Large intestine (tissue), 3 donors: ENCODE measurements around the gene ECE2. TPM values are rescaled to one million over a fixed set of nuclear protein-coding genes. Genes with fewer than 3 reads are reported as not detected.

Source experiments
- DNase-seq, 2 donors: peaks; one replicate each; pipeline versions ENCODE4 v3.0.0 to v3.0.0-alpha.2; 2013
- H3K27ac ChIP-seq: one replicate; pipeline ENCODE4 v1.5.1; 2013; ENCODE audit warnings: low read length
- H3K27me3 ChIP-seq: 2 replicates; pipeline ENCODE4 v1.6.1; 2013; ENCODE audit warnings: low read length; ENCODE audit not compliant: control insufficient read depth, insufficient read depth
- H3K36me3 ChIP-seq: 2 replicates; pipeline ENCODE4 v1.6.1; 2013; ENCODE audit warnings: low read length; ENCODE audit not compliant: control insufficient read depth, insufficient read depth
- H3K4me1 ChIP-seq: one replicate; pipeline ENCODE4 v1.6.1; 2013; ENCODE audit warnings: low read length; ENCODE audit not compliant: control insufficient read depth, insufficient read depth
- H3K4me3 ChIP-seq: one replicate; pipeline ENCODE4 v1.5.1; 2013; ENCODE audit warnings: low read length
- H3K9me3 ChIP-seq: one replicate; pipeline ENCODE4 v1.6.1; 2013; ENCODE audit warnings: mild to moderate bottlenecking, low read depth, low read length, moderate library complexity; ENCODE audit not compliant: control insufficient read depth
- WGBS: methylation state at CpG from one replicate; pipeline ENCODE4 v1.1.5; 2013; ENCODE audit warnings: low lambda C conversion rate; ENCODE audit not compliant: insufficient coverage; 5-methylcytosine and 5-hydroxymethylcytosine counted together
- polyA plus RNA-seq: library from polyadenylated mRNA; unstranded; fragments of 120-200 nt; gene quantifications from one replicate; pipeline ENCODE4 v1.2.1, GENCODE V29; 2013

ECE2 gene
- polyA plus RNA-seq, 1 donor: 1.4 TPM

GRCh38 chr3:184272269-184272668 is 3.6 kb upstream of the ECE2 start:
- H3K27me3 ChIP-seq: peaks cover 38% of the 10 kb centered on the region

GRCh38 chr3:184275381-184275701 is 481 bp upstream of the ECE2 start:
- Histone ChIP-seq H3K27ac (no peak overlapping the region), H3K9me3 (peaks cover 5% of the 10 kb centered on the region), H3K36me3 (no peaks in the 10 kb centered on the region), H3K27me3 (peaks cover 57% of the 10 kb centered on the region), H3K4me1 (no peaks in the 10 kb centered on the region), H3K4me3 (no peak overlapping the region)
- WGBS: no CpG with 5 or more reads among the region's 12 CpGs
- no peak for DNase-seq

More at GRCh38 chr3:184272269-184272668, 3.6 kb upstream of the ECE2 start:
- H3K27ac ChIP-seq: no peak overlapping the region
- WGBS: no CpG with 5 or more reads among the region's 1 CpG
- no peaks in the 10 kb centered on the region for H3K36me3 ChIP-seq
- no peak overlapping the region for H3K4me3 ChIP-seq
- no peak for DNase-seq
- H3K9me3 ChIP-seq: peaks cover 5% of the 10 kb centered on the region
- no peaks in the 10 kb centered on the region for H3K4me1 ChIP-seq

GRCh38 chr3:184277366-184277765 is 1.5 kb downstream of the ECE2 start:
- WGBS: no CpG with 5 or more reads among the region's 6 CpGs
- no peak overlapping the region for H3K4me3 ChIP-seq
- no peaks in the 10 kb centered on the region for H3K4me1 ChIP-seq
- no peak overlapping the region for H3K27ac ChIP-seq
- DNase-seq: no peak
- H3K9me3 ChIP-seq: peaks cover 5% of the 10 kb centered on the region
- H3K36me3 ChIP-seq: no peaks in the 10 kb centered on the region
- H3K27me3 ChIP-seq: peaks cover 57% of the 10 kb centered on the region

- H3K9me3 ChIP-seq: no peaks in the 10 kb centered on the region
- H3K36me3 ChIP-seq: no peaks in the 10 kb centered on the region
- no peak overlapping the region for H3K27ac ChIP-seq
- no CpG with 5 or more reads among the region's 4 CpGs for WGBS
- no peaks in the 10 kb centered on the region for H3K4me1 ChIP-seq
- H3K27me3 ChIP-seq: peaks cover 21% of the 10 kb centered on the region
- no peak overlapping the region for H3K4me3 ChIP-seq
- no peak for DNase-seq
Observed at GRCh38 chr3:184282941-184283340, 7.1 kb downstream of the ECE2 start.

GRCh38 chr3:184283681-184284080 is 7.9 kb downstream of the ECE2 start:
- DNase-seq: no peak
- Histone ChIP-seq H3K4me3 (no peak overlapping the region), H3K36me3 (no peaks in the 10 kb centered on the region), H3K27me3 (peaks cover 14% of the 10 kb centered on the region), H3K27ac (no peak overlapping the region), H3K4me1 (no peaks in the 10 kb centered on the region), H3K9me3 (no peaks in the 10 kb centered on the region)
- no CpG with 5 or more reads among the region's 8 CpGs for WGBS

- no peak overlapping the region for H3K4me3 ChIP-seq
- H3K36me3 ChIP-seq: no peaks in the 10 kb centered on the region
- WGBS: no CpG with 5 or more reads among the region's 4 CpGs
- H3K27me3 ChIP-seq: peaks cover 15% of the 10 kb centered on the region
- DNase-seq: peak; percentile 30 to 46
- no peaks in the 10 kb centered on the region for H3K4me1 ChIP-seq
- H3K27ac ChIP-seq: no peak overlapping the region
- H3K9me3 ChIP-seq: no peaks in the 10 kb centered on the region
Observed at GRCh38 chr3:184284696-184285095, 8.9 kb downstream of the ECE2 start.

GRCh38 chr3:184289426-184289938 is 13.7 kb downstream of the ECE2 start:
- Histone ChIP-seq H3K36me3 (no peaks in the 10 kb centered on the region), H3K27me3 (peaks cover 10% of the 10 kb centered on the region), H3K4me1 (peaks cover 2% of the 10 kb centered on the region), H3K27ac (no peak overlapping the region), H3K4me3 (no peak overlapping the region), H3K9me3 (no peaks in the 10 kb centered on the region)
- no CpG with 5 or more reads among the region's 10 CpGs for WGBS
- peak in 1 of 2 donors; percentile 11 for DNase-seq

GRCh38 chr3:184290331-184290730 is 14.5 kb downstream of the ECE2 start:
- Histone ChIP-seq H3K9me3 (no peaks in the 10 kb centered on the region), H3K27ac (no peak overlapping the region), H3K36me3 (no peaks in the 10 kb centered on the region), H3K4me3 (no peak overlapping the region), H3K4me1 (peaks cover 2% of the 10 kb centered on the region), H3K27me3 (peaks cover 9% of the 10 kb centered on the region)
- WGBS: no CpG with 5 or more reads among the region's 10 CpGs
- no peak for DNase-seq

GRCh38 chr3:184291044-184291737 is 15.4 kb downstream of the ECE2 start:
- no peak for DNase-seq
- no peaks in the 10 kb centered on the region for H3K9me3 ChIP-seq
- no peaks in the 10 kb centered on the region for H3K36me3 ChIP-seq
- no peak overlapping the region for H3K27ac ChIP-seq
- H3K4me3 ChIP-seq: no peak overlapping the region
- peaks cover 5% of the 10 kb centered on the region for H3K27me3 ChIP-seq
- WGBS: no CpG with 5 or more reads among the region's 22 CpGs
- H3K4me1 ChIP-seq: peaks cover 2% of the 10 kb centered on the region

GRCh38 chr3:184291738-184292445 is 16.1 kb downstream of the ECE2 start:
- no peak for DNase-seq
- Histone ChIP-seq H3K4me3 (no peak overlapping the region), H3K4me1 (peaks cover 2% of the 10 kb centered on the region), H3K9me3 (no peaks in the 10 kb centered on the region), H3K27me3 (peaks cover 5% of the 10 kb centered on the region), H3K27ac (no peak overlapping the region), H3K36me3 (no peaks in the 10 kb centered on the region)
- no CpG with 5 or more reads among the region's 21 CpGs for WGBS
